SK-N-SH (cell line): Measurements from ENCODE around the gene TAS2R38. TPM values are rescaled to one million over a fixed set of nuclear protein-coding genes. Genes with fewer than 3 reads are reported as not detected.

Experiments
- CTCF ChIA-PET: fragments of 300-600, 350-600 bp; formaldehyde crosslinking; extraction: SDS; loops from one replicate; lab custom pipeline; 2021; lab: Yijun Ruan, JAX
- POLR2A ChIA-PET: fragments of 350-600 bp; sonication (Branson Sonifier 250); formaldehyde crosslinking; extraction: SDS; loops from one replicate; lab custom pipeline; 2020; ENCODE audit warnings: antibody characterized with exemption, inconsistent platforms; lab: Yijun Ruan, JAX
- DNase-seq: peaks from one replicate; pipeline ENCODE4 v3.0.0; 2012
- H2AFZ ChIP-seq: fragments of 200-600 bp; sonication (generic); 2 replicates; pipeline ENCODE4 v1.8.1; 2016; ENCODE audit warnings: antibody characterized with exemption, mild to moderate bottlenecking, low read depth
- H3F3A ChIP-seq: fragments of 200-600 bp; sonication (generic); replicated peaks from 2 replicates; pipeline ENCODE3; 2016; ENCODE audit warnings: antibody characterized with exemption, mild to moderate bottlenecking; ENCODE audit not compliant: insufficient read depth
- H3K27ac ChIP-seq, 2 experiments: fragments of 200-500 bp in 1 of 2; fragments of 200-600 bp in 1 of 2; sonication (Bioruptor generic) in 1 of 2; sonication (generic), shearing (Covaris generic) in 1 of 2; 2 replicates each; pipeline versions ENCODE4 v1.5.1 to v1.6.1; 2014 to 2016; ENCODE audit warnings: low read depth in 2 of 2, inconsistent platforms in 1 of 2, low read length in 1 of 2, mild to moderate bottlenecking in 1 of 2, mixed read lengths in 1 of 2
- H3K27me3 ChIP-seq: fragments of 200-600 bp; sonication (generic), shearing (Covaris generic); 2 replicates; pipeline ENCODE4 v1.6.1; 2016; ENCODE audit warnings: mixed run types; ENCODE audit not compliant: insufficient read depth
- H3K36me3 ChIP-seq, 2 experiments: fragments of 200-500 bp in 1 of 2; fragments of 200-600 bp in 1 of 2; sonication (Bioruptor generic) in 1 of 2; sonication (generic) in 1 of 2; replicated peaks in 1 of 2; 2 replicates each; pipeline versions ENCODE3 to v1.5.1; 2014 to 2016; ENCODE audit warnings: low read length in 1 of 2, mild to moderate bottlenecking in 1 of 2; ENCODE audit not compliant: insufficient read depth in 2 of 2, control insufficient read depth in 1 of 2
- H3K4me1 ChIP-seq, 2 experiments: fragments of 200-500 bp in 1 of 2; fragments of 200-600 bp in 1 of 2; sonication (Bioruptor generic) in 1 of 2; sonication (generic), shearing (Covaris generic) in 1 of 2; 2 replicates each; pipeline versions ENCODE4 v1.5.1 to v1.6.1; 2014 to 2016; ENCODE audit warnings: low read depth in 1 of 2, low read length in 1 of 2, mixed run types in 1 of 2; ENCODE audit not compliant: insufficient read depth in 2 of 2, control insufficient read depth in 1 of 2
- H3K4me2 ChIP-seq: fragments of 200-600 bp; sonication (generic), shearing (Covaris generic); 2 replicates; pipeline ENCODE4 v1.6.1; 2017; ENCODE audit warnings: mixed run types
- H3K4me3 ChIP-seq, 2 experiments: fragments of 200-500 bp in 1 of 2; fragments of 200-600 bp in 1 of 2; sonication (Bioruptor generic) in 1 of 2; sonication (generic), shearing (Covaris generic) in 1 of 2; 2 replicates each; pipeline versions ENCODE4 v1.5.1 to v1.8.1; 2014 to 2016; ENCODE audit warnings: low read depth in 2 of 2, inconsistent platforms in 1 of 2, low read length in 1 of 2, mild to moderate bottlenecking in 1 of 2, mixed read lengths in 1 of 2, moderate library complexity in 1 of 2
- H3K79me2 ChIP-seq: fragments of 200-600 bp; sonication (generic); 2 replicates; pipeline ENCODE4 v1.8.1; 2017; ENCODE audit warnings: mild to moderate bottlenecking; ENCODE audit not compliant: insufficient read depth
- H3K9ac ChIP-seq: fragments of 200-600 bp; sonication (generic); 2 replicates; pipeline ENCODE4 v1.6.1; 2017; ENCODE audit warnings: mixed run types
- H3K9me2 ChIP-seq: fragments of 200-600 bp; sonication (generic); 2 replicates; pipeline ENCODE4 v1.6.1; 2017; ENCODE audit warnings: mixed run types
- H3K9me3 ChIP-seq: fragments of 200-600 bp; sonication (generic); 2 replicates; pipeline ENCODE4 v1.6.1; 2017; ENCODE audit warnings: mixed run types, mild to moderate bottlenecking, moderate library complexity
- H4K20me1 ChIP-seq: fragments of 200-600 bp; sonication (generic); 2 replicates; pipeline ENCODE4 v1.6.1; 2017; ENCODE audit warnings: mild to moderate bottlenecking, mixed run types; ENCODE audit not compliant: insufficient read depth
- EP300 ChIP-seq, 2 experiments: IDR thresholded peaks; 2 replicates each; pipeline versions ENCODE4 v1.4.0 to v1.6.1; 2012; ENCODE audit warnings: borderline replicate concordance in 1 of 2, low read depth in 1 of 2, low read length in 1 of 2
- FOSL2 ChIP-seq: IDR thresholded peaks from 2 replicates; pipeline ENCODE4 v1.4.0; 2012; ENCODE audit warnings: low read depth, mild to moderate bottlenecking, moderate library complexity, borderline replicate concordance
- GABPA ChIP-seq: IDR thresholded peaks from 2 replicates; pipeline ENCODE4 v1.4.0; 2012; ENCODE audit warnings: low read depth, mild to moderate bottlenecking
- GATA2 ChIP-seq: sonication (generic); formaldehyde crosslinking; IDR thresholded peaks from 2 replicates; pipeline ENCODE4 v1.5.0; 2020; ENCODE audit warnings: mild to moderate bottlenecking, missing genetic modification reagents
- IRF3 ChIP-seq: fragments of 150-350 bp; IDR thresholded peaks from 2 replicates; pipeline ENCODE4 v1.6.1; 2016; ENCODE audit warnings: mild to moderate bottlenecking, low read depth, low read length
- MEF2A ChIP-seq: IDR thresholded peaks from 2 replicates; pipeline ENCODE4 v1.4.0; 2012; ENCODE audit warnings: low read depth, borderline replicate concordance
- MXI1 ChIP-seq: IDR thresholded peaks from 2 replicates; pipeline ENCODE4 v1.6.1; 2012; ENCODE audit warnings: mild to moderate bottlenecking, low read depth, low read length, improper control_type of control experiment
- RCOR1 ChIP-seq: fragments of 150-350 bp; IDR thresholded peaks from 2 replicates; pipeline ENCODE4 v1.6.1; 2017; ENCODE audit warnings: antibody characterized with exemption, low read length
- SIN3A ChIP-seq: IDR thresholded peaks from 2 replicates; pipeline ENCODE4 v1.6.1; 2012; ENCODE audit warnings: low read depth, mild to moderate bottlenecking, low read length, moderate library complexity, borderline replicate concordance
- SMC3 ChIP-seq: IDR thresholded peaks from 2 replicates; pipeline ENCODE4 v1.6.1; 2012; ENCODE audit warnings: low read depth, low read length, improper control_type of control experiment
- TAF1 ChIP-seq: IDR thresholded peaks from 2 replicates; pipeline ENCODE4 v1.6.1; 2012; ENCODE audit warnings: low read depth, mild to moderate bottlenecking, low read length, moderate library complexity, borderline replicate concordance
- USF1 ChIP-seq: IDR thresholded peaks from 2 replicates; pipeline ENCODE4 v1.4.0; 2012; ENCODE audit warnings: low read depth, borderline replicate concordance
- YY1 ChIP-seq: IDR thresholded peaks from 2 replicates; pipeline ENCODE4 v1.4.0; 2012; ENCODE audit warnings: low read depth, mild to moderate bottlenecking
- WGBS: methylation state at CpG from one replicate; pipeline ENCODE4 v1.1.6; 2017; ENCODE audit warnings: low lambda C conversion rate; 5-methylcytosine and 5-hydroxymethylcytosine counted together
- polyA plus RNA-seq, 3 experiments: library from polyadenylated mRNA; depleted of rRNA; stranded (reverse); fragments of >200 nt; gene quantifications; 2 replicates each; pipeline ENCODE4 v1.2.3, GENCODE V29; 2012
- TF ChIP-seq, protein P1 (sequence below): fragments of 150-350 bp; IDR thresholded peaks from 2 replicates; pipeline ENCODE4 v1.6.1; 2017; ENCODE audit warnings: antibody characterized with exemption, low read length, low read depth, borderline replicate concordance
- TF ChIP-seq, protein P2 (sequence below): IDR thresholded peaks from 2 replicates; pipeline ENCODE4 v1.6.1; 2012; ENCODE audit warnings: mild to moderate bottlenecking, low read depth, low read length, moderate library complexity
- TF ChIP-seq, protein P3 (sequence below): IDR thresholded peaks from 2 replicates; pipeline ENCODE4; 2012
- TF ChIP-seq, protein P4 (sequence below): IDR thresholded peaks from 2 replicates; pipeline ENCODE4 v1.4.0; 2012; ENCODE audit warnings: low read depth, borderline replicate concordance

Gene TAS2R38
- polyA plus RNA-seq, 1 of the 3 experiments (the other 2 are of a cell fraction) = 0.23 TPM

DNA sequence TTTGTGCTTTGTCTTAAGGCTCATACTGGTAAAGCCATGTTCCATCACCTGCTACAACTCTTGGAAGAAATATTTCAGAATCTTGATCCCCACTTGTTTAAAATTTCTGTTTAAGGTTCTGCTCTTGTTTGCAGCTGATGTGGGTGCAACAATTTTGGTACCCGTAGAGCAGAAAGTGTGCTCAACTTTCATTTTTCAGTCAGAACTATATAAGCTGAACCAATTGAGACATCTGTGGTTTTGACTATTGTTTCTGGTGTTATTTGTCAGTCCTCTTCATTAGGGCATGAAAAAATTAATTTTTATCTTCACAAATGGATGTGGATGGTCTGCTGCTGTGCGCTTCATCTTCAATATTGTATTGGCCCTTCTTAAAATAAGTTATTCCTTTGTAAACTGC, 33.0 kb upstream of the TAS2R38 start:
- ChIA-PET POLR2A (no interaction called here), CTCF (interaction anchor here (1.9 kb wide), 1 partner anchor 30 kb away, joined by 8 read pairs; no protein-coding TSS in a partner anchor)
- Histone ChIP-seq H3K36me3 (no peaks in the 10 kb centered on the region), H3K9me3 (no peaks in the 10 kb centered on the region), H3K79me2 (no peaks in the 10 kb centered on the region), H3K4me3 (no peak overlapping the region; a peak in 1 of 4 replicates), H3K27ac (no peak overlapping the region), H4K20me1 (no peaks in the 10 kb centered on the region), H3K9ac (no peak overlapping the region), H3K4me1 (peaks cover 0 to 5% of the 10 kb centered on the region in 2 experiments; a peak in 2 of 4 replicates), H3K9me2 (no peaks in the 10 kb centered on the region), H3K4me2 (no peak overlapping the region), H2AFZ (peak overlapping the region; percentile 29; the same call in 1 of the 2 replicates), H3K27me3 (no peaks in the 10 kb centered on the region), H3F3A (peaks cover 6% of the 10 kb centered on the region)
- no peak for TF ChIP-seq TAF1
- no peak for TF ChIP-seq GATA2
- no peak for TF ChIP-seq SMC3
- no peak for TF ChIP-seq SIN3A
- no peak for TF ChIP-seq USF1
- TF ChIP-seq EP300 (IDR thresholded peaks at IDR 0.05; ENCODE audit: borderline replicate concordance in 1 of 2, low read depth in 1 of 2, low read length in 1 of 2) = no peak
- no peak for TF ChIP-seq FOSL2
- TF ChIP-seq, protein P1, sequence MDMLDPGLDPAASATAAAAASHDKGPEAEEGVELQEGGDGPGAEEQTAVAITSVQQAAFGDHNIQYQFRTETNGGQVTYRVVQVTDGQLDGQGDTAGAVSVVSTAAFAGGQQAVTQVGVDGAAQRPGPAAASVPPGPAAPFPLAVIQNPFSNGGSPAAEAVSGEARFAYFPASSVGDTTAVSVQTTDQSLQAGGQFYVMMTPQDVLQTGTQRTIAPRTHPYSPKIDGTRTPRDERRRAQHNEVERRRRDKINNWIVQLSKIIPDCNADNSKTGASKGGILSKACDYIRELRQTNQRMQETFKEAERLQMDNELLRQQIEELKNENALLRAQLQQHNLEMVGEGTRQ = no peak
- TF ChIP-seq, protein P2, sequence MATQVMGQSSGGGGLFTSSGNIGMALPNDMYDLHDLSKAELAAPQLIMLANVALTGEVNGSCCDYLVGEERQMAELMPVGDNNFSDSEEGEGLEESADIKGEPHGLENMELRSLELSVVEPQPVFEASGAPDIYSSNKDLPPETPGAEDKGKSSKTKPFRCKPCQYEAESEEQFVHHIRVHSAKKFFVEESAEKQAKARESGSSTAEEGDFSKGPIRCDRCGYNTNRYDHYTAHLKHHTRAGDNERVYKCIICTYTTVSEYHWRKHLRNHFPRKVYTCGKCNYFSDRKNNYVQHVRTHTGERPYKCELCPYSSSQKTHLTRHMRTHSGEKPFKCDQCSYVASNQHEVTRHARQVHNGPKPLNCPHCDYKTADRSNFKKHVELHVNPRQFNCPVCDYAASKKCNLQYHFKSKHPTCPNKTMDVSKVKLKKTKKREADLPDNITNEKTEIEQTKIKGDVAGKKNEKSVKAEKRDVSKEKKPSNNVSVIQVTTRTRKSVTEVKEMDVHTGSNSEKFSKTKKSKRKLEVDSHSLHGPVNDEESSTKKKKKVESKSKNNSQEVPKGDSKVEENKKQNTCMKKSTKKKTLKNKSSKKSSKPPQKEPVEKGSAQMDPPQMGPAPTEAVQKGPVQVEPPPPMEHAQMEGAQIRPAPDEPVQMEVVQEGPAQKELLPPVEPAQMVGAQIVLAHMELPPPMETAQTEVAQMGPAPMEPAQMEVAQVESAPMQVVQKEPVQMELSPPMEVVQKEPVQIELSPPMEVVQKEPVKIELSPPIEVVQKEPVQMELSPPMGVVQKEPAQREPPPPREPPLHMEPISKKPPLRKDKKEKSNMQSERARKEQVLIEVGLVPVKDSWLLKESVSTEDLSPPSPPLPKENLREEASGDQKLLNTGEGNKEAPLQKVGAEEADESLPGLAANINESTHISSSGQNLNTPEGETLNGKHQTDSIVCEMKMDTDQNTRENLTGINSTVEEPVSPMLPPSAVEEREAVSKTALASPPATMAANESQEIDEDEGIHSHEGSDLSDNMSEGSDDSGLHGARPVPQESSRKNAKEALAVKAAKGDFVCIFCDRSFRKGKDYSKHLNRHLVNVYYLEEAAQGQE = no peak
- WGBS = 26% methylated on average over 2 of the region's 2 CpGs
- no peak for DNase-seq

- Histone ChIP-seq H3K4me1 (peaks cover 0 to 17% of the 10 kb centered on the region in 2 experiments; a peak in 2 of 4 replicates), H3K9ac (peak overlapping the region; percentile 13; the same call in 1 of the 2 replicates), H3K9me2 (no peaks in the 10 kb centered on the region), H3K79me2 (no peaks in the 10 kb centered on the region), H3K27me3 (no peaks in the 10 kb centered on the region), H3K4me3 (no peak overlapping the region), H3F3A (peaks cover 28% of the 10 kb centered on the region), H3K27ac (peak overlapping the region in 1 of 2 experiments; percentile 74; a peak in 2 of 4 replicates), H3K4me2 (peak overlapping the region; percentile 3; the same call in 1 of the 2 replicates), H3K9me3 (no peaks in the 10 kb centered on the region), H3K36me3 (no peaks in the 10 kb centered on the region), H2AFZ (no peak overlapping the region; the same call in 1 of the 2 replicates), H4K20me1 (no peaks in the 10 kb centered on the region)
- POLR2A ChIA-PET = no interaction called here
- WGBS = 16% methylated on average over 1 of the region's 1 CpG
- no peak for DNase-seq
- CTCF ChIA-PET = no interaction called here
- TF ChIP-seq SIN3A = no peak
- TF ChIP-seq RCOR1 = no peak
- 0 out of 4 replicates have a peak, but pooled peaks of 1 of the 2 experiments have one; percentile 11 for TF ChIP-seq EP300 (IDR thresholded peaks at IDR 0.05; ENCODE audit: borderline replicate concordance in 1 of 2, low read depth in 1 of 2, low read length in 1 of 2)
- TF ChIP-seq MXI1 = no peak
- TF ChIP-seq YY1 = no peak
- TF ChIP-seq, protein P3, sequence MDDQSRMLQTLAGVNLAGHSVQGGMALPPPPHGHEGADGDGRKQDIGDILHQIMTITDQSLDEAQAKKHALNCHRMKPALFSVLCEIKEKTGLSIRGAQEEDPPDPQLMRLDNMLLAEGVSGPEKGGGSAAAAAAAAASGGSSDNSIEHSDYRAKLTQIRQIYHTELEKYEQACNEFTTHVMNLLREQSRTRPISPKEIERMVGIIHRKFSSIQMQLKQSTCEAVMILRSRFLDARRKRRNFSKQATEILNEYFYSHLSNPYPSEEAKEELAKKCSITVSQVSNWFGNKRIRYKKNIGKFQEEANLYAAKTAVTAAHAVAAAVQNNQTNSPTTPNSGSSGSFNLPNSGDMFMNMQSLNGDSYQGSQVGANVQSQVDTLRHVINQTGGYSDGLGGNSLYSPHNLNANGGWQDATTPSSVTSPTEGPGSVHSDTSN = no peak
- TF ChIP-seq MEF2A = 0 out of 2 replicates have a peak, but pooled peaks have one; percentile 11
- TF ChIP-seq GABPA = no peak
- TF ChIP-seq, protein P4, sequence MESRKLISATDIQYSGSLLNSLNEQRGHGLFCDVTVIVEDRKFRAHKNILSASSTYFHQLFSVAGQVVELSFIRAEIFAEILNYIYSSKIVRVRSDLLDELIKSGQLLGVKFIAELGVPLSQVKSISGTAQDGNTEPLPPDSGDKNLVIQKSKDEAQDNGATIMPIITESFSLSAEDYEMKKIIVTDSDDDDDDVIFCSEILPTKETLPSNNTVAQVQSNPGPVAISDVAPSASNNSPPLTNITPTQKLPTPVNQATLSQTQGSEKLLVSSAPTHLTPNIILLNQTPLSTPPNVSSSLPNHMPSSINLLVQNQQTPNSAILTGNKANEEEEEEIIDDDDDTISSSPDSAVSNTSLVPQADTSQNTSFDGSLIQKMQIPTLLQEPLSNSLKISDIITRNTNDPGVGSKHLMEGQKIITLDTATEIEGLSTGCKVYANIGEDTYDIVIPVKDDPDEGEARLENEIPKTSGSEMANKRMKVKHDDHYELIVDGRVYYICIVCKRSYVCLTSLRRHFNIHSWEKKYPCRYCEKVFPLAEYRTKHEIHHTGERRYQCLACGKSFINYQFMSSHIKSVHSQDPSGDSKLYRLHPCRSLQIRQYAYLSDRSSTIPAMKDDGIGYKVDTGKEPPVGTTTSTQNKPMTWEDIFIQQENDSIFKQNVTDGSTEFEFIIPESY = no peak
- no peak for TF ChIP-seq IRF3
These were observed 28.6 kb upstream of the TAS2R38 start for GRCh38 chr7:142002179-142002578.
